ENCODE measurements around the gene CKAP4. TPM values are rescaled to one million over a fixed set of nuclear protein-coding genes. Genes with fewer than 3 reads are reported as not detected.
A peak's percentile ranks its signal among the peaks of the same experiment; 100 is the strongest.

The CKAP4 gene
- total RNA-seq, 4 donors from 2014 or later: 30.6 to 41.4 (median 36.2) TPM

DNA sequence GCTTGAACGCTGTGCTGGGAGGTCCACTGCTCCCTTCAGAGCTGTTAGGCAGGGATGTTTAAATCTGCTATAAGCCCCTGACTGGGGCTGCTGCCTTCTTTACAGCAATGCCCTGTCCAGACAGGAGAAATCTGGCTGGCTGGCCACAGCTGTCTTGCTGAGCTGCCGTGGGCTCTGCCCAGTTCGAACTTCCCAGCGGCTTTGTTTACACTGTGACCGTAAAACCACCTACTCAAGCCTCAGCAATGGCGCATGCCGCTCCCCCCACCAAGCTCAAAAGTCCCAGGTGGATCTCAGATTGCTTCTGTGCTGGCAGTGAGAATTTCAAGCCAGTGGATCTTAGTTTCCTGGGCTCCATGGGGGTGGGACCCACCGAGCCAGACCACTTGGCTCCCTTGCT, 35.8 kb downstream of the CKAP4 start:
- Histone ChIP-seq H3K27me3 (peaks cover 19% of the 10 kb centered on the region), H3K36me3 (no peaks in the 10 kb centered on the region), H3K9me3 (no peaks in the 10 kb centered on the region), H3K4me3 (no peak overlapping the region), H3K4me1 (no peaks in the 10 kb centered on the region), H3K27ac (no peak overlapping the region)
- intact Hi-C loops (cut with DNase I; ENCODE audit: low total_unique reads): no loop called here
- DNase-seq: no peak
- 60% methylated on average over 8 of the region's 8 CpGs; no CpG with 5 or more reads in 1 of the 2 donors for WGBS, 2 donors (ENCODE audit: low coverage in 1 of 2)
- in situ Hi-C loops (cut with MboI; ENCODE audit: low pct_ligation_motif_present in 1 of 4, low pct_unique_long_range_greater_than_20kb in 1 of 4, low sequenced_read_pairs in 3 of 4): loop anchor here in 1 of 4 donors (10.0 kb wide), 1 partner anchor 787 kb away; no protein-coding TSS in a partner anchor
- TF ChIP-seq POLR2A (IDR thresholded peaks at IDR 0.05) (no peak), EP300 (IDR thresholded peaks at IDR 0.05; ENCODE audit: low read depth) (no peak), POLR2AphosphoS5 (IDR thresholded peaks at IDR 0.05) (no peak)
- TF ChIP-seq, protein P1, sequence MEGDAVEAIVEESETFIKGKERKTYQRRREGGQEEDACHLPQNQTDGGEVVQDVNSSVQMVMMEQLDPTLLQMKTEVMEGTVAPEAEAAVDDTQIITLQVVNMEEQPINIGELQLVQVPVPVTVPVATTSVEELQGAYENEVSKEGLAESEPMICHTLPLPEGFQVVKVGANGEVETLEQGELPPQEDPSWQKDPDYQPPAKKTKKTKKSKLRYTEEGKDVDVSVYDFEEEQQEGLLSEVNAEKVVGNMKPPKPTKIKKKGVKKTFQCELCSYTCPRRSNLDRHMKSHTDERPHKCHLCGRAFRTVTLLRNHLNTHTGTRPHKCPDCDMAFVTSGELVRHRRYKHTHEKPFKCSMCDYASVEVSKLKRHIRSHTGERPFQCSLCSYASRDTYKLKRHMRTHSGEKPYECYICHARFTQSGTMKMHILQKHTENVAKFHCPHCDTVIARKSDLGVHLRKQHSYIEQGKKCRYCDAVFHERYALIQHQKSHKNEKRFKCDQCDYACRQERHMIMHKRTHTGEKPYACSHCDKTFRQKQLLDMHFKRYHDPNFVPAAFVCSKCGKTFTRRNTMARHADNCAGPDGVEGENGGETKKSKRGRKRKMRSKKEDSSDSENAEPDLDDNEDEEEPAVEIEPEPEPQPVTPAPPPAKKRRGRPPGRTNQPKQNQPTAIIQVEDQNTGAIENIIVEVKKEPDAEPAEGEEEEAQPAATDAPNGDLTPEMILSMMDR (IDR thresholded peaks at IDR 0.05): no peak

DNA sequence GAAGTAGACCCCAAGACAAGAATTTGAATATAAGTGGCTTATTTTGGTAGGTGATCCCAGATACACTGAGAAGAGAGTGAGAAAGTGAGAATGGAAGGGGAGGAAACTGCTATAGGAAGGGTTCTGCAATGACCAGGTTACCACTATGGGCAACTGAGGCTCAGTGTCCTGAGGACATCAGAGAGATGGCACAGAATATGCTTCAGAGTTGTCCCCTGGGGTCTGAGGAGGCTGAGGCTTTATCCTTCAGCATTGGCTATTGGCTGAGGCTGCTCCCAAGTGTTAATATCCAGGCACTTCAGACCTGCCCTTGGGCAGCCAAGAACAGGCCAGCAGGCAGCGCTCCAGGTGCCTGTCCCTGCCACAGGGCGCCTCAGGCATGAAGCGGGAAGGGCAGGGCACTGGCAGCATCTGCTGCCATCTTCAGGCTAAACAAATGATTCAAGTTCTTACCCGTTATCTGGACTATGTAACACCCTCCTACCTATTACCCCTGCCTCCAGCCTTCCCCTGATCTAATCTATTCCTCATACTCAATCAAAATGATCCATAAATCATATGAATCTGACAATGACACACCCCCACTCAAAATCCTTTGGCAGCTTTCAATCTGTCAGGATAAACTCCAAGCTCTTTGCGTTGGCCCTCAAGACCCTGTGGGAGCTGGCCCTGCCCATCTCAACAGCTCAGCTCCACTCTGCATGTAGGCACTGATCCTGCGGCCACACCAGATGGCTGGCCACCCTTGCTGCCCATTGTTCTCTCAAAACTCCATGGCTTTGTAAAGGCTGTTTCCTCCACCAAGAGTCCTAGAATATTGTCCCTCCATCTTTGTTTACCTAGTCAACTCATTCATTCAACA, 42.4 kb downstream of the CKAP4 start:
- H3K27ac ChIP-seq: no peak overlapping the region
- H3K4me1 ChIP-seq: no peaks in the 10 kb centered on the region
- H3K36me3 ChIP-seq: no peaks in the 10 kb centered on the region
- no peaks in the 10 kb centered on the region for H3K9me3 ChIP-seq
- no peaks in the 10 kb centered on the region for H3K27me3 ChIP-seq
- DNase-seq: no peak
- no peak overlapping the region for H3K4me3 ChIP-seq
- WGBS, 2 donors (ENCODE audit: low coverage in 1 of 2): 0 to 12% methylated on average over 1 to 6 of the region's 6 CpGs
- TF ChIP-seq POLR2AphosphoS5 (IDR thresholded peaks at IDR 0.05) (no peak), POLR2A (IDR thresholded peaks at IDR 0.05) (no peak), EP300 (IDR thresholded peaks at IDR 0.05; ENCODE audit: low read depth) (no peak)
- TF ChIP-seq, protein P1 (IDR thresholded peaks at IDR 0.05): peak in 1 of 5 experiments; percentile 7
- intact Hi-C loops (cut with DNase I; ENCODE audit: low total_unique reads): no loop called here
- in situ Hi-C loops (cut with MboI; ENCODE audit: low pct_ligation_motif_present in 1 of 4, low pct_unique_long_range_greater_than_20kb in 1 of 4, low sequenced_read_pairs in 3 of 4): no loop called here

DNA sequence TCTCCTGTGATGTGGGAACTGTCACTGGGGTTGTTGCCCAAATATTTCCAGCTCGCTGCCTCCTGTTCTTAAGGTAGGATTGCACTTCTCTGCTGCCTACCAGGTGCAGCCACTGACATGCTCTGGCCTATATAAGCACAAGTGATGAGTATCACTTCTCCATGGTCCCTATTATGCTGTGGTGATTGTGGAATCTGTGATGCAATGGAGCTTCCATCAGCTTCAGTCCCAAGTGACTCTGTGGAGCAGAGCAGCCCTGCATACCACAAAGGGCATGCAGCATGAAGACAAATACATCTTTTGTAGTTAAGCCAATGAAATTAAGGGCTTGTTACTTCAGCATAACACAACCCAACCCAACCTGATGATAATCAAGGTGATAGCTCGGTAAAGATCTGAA, 43.5 kb downstream of the CKAP4 start:
- intact Hi-C loops (cut with DNase I; ENCODE audit: low total_unique reads) (no loop called here), in situ Hi-C loops (cut with MboI; ENCODE audit: low pct_ligation_motif_present in 1 of 4, low pct_unique_long_range_greater_than_20kb in 1 of 4, low sequenced_read_pairs in 3 of 4) (no loop called here)
- Histone ChIP-seq H3K27ac (no peak overlapping the region), H3K4me1 (no peaks in the 10 kb centered on the region), H3K4me3 (no peak overlapping the region), H3K9me3 (no peaks in the 10 kb centered on the region), H3K36me3 (no peaks in the 10 kb centered on the region), H3K27me3 (no peaks in the 10 kb centered on the region)
- WGBS, 2 donors (ENCODE audit: low coverage in 1 of 2): 44 to 73% methylated on average over 1 to 2 of the region's 2 CpGs
- DNase-seq: no peak
- TF ChIP-seq, protein P1 (IDR thresholded peaks at IDR 0.05): no peak
- TF ChIP-seq EP300 (IDR thresholded peaks at IDR 0.05; ENCODE audit: low read depth) (no peak), POLR2A (IDR thresholded peaks at IDR 0.05) (no peak), POLR2AphosphoS5 (IDR thresholded peaks at IDR 0.05) (no peak)

DNA sequence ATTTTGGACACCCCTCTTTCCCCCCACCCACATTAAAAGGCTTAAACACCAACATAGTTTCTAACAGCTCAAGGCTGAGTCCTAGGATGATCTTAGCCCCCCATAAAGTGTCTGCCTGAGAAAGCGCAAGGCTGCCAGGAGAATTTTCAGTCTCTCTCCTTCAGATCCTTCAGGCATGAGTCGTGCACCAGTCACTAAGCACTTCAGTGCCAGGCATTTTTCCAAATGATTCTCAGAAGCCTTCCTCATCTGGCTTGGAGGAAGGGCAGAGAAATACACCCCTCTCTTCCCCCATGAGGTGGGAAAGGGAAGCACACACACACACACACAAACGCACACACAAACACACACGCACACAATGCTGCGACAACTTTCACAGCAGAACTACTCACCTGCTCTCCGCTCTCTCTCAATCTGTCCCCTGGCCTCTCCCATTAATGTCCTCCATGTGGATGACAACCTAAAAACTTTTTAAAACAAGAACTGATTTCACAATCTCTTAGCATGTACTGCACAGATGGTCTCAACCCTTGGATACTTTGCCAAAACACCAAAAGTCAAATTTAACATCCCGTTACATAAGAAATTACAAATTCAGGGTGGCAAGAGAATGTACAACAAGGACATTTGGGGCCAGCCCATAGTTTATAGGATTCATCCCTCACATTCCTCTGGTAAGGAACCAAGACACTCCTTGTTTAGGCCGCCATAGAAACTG, 49.8 kb downstream of the CKAP4 start:
- Histone ChIP-seq H3K4me3 (no peak overlapping the region), H3K9me3 (no peaks in the 10 kb centered on the region), H3K36me3 (no peaks in the 10 kb centered on the region), H3K4me1 (no peaks in the 10 kb centered on the region), H3K27me3 (no peaks in the 10 kb centered on the region), H3K27ac (peak overlapping the region in 1 of 4 donors; percentile 8)
- in situ Hi-C loops (cut with MboI; ENCODE audit: low pct_ligation_motif_present in 1 of 4, low pct_unique_long_range_greater_than_20kb in 1 of 4, low sequenced_read_pairs in 3 of 4): no loop called here
- intact Hi-C loops (cut with DNase I; ENCODE audit: low total_unique reads): no loop called here
- DNase-seq: no peak
- 79 to 91% methylated on average over 4 to 8 of the region's 8 CpGs for WGBS, 2 donors (ENCODE audit: low coverage in 1 of 2)
- TF ChIP-seq POLR2A (IDR thresholded peaks at IDR 0.05) (no peak), POLR2AphosphoS5 (IDR thresholded peaks at IDR 0.05) (no peak), EP300 (IDR thresholded peaks at IDR 0.05; ENCODE audit: low read depth) (no peak)
- TF ChIP-seq, protein P1 (IDR thresholded peaks at IDR 0.05): no peak

Measured in transverse colon (tissue), 4 donors.